Omental fat pad (tissue), 4 donors: ENCODE data around the gene CDH26. TPM values are rescaled to one million over a fixed set of nuclear protein-coding genes. Genes with fewer than 3 reads are reported as not detected.

Experiments
- ATAC-seq: fragments of 150-250 bp; one replicate; pipeline ENCODE4 v1.9.1; 2016; ENCODE audit warnings: mild to moderate bottlenecking, moderate library complexity; ENCODE audit not compliant: low FRiP score
- DNase-seq: peaks from one replicate; pipeline ENCODE4 v3.0.0-alpha.2; 2019; ENCODE audit warnings: low spot score
- total RNA-seq, 4 donors: library from RNA; depleted of rRNA; stranded (reverse); fragments of >200 nt; gene quantifications; one replicate each; pipeline ENCODE4 v1.1.0, GENCODE V29; 2016
- TF ChIP-seq, protein P1 (sequence below), 3 donors: fragments of 450-650 bp; IDR thresholded peaks; one replicate each; pipeline ENCODE4 v1.5.1; 2016 to 2017; ENCODE audit warnings: antibody characterized with exemption in 3 of 3, mild to moderate bottlenecking in 3 of 3, moderate library complexity in 2 of 3

Gene CDH26
- total RNA-seq, 4 donors from 2014 or later: 0.60 to 4.1 (median 1.6) TPM

DNA sequence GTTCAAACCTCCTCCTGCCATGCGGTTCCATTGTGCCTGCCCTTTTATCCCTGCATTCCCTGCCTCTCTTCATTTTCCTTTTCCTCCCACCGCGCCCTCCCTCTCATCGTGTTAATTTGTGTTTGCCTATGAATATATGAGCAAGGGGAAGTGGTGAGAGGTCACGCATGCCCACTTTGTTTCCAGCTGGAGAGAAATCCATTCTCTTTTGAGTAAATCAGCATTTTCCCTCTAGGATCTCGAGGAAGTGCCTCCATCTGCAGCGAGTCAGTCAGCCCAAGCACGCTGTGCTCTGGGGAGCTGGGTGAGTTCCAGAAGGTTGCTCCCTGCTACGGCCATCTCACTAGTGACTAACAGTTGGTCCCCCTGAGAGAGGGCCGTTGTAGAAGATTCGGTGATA is 42.9 kb downstream of the CDH26 start:
- TF ChIP-seq, protein P1, sequence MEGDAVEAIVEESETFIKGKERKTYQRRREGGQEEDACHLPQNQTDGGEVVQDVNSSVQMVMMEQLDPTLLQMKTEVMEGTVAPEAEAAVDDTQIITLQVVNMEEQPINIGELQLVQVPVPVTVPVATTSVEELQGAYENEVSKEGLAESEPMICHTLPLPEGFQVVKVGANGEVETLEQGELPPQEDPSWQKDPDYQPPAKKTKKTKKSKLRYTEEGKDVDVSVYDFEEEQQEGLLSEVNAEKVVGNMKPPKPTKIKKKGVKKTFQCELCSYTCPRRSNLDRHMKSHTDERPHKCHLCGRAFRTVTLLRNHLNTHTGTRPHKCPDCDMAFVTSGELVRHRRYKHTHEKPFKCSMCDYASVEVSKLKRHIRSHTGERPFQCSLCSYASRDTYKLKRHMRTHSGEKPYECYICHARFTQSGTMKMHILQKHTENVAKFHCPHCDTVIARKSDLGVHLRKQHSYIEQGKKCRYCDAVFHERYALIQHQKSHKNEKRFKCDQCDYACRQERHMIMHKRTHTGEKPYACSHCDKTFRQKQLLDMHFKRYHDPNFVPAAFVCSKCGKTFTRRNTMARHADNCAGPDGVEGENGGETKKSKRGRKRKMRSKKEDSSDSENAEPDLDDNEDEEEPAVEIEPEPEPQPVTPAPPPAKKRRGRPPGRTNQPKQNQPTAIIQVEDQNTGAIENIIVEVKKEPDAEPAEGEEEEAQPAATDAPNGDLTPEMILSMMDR (IDR thresholded peaks at IDR 0.05): no peak
- DNase-seq: no peak
- ATAC-seq: no peak

GRCh38 chr20:60003776-60004175 is 45.6 kb downstream of the CDH26 start:
- TF ChIP-seq, protein P1 (IDR thresholded peaks at IDR 0.05): no peak
- ATAC-seq (no peak), DNase-seq (no peak)

DNA sequence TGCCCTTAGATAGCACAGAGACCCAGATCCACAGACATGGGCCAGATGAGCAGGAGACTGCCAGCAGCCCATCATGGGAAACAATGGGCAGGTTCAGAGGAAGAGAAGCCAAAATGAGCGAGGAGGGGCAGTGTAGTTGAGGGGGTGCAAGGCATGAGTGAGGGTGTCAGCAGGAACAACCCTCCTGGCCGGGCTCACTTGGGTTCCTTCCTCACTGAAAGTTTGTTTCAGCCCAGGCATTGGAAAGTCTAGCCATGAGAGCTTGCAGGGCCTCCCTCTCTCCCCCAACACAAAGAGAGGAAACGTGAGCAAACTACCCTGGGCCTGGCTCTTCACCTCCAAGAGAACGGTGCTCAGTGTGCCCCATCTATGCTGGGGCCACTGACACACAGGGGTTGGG is 48.0 kb downstream of the CDH26 start:
- DNase-seq (no peak), ATAC-seq (no peak)
- TF ChIP-seq, protein P1 (IDR thresholded peaks at IDR 0.05): no peak

GRCh38 chr20:60007464-60007863 is 49.2 kb downstream of the CDH26 start:
- ATAC-seq (no peak), DNase-seq (no peak)
- TF ChIP-seq, protein P1 (IDR thresholded peaks at IDR 0.05): no peak

- TF ChIP-seq, protein P1 (IDR thresholded peaks at IDR 0.05): no peak
- DNase-seq: no peak
- ATAC-seq: no peak
Observed at GRCh38 chr20:60008130-60008808, 50.0 kb downstream of the CDH26 start.

DNA sequence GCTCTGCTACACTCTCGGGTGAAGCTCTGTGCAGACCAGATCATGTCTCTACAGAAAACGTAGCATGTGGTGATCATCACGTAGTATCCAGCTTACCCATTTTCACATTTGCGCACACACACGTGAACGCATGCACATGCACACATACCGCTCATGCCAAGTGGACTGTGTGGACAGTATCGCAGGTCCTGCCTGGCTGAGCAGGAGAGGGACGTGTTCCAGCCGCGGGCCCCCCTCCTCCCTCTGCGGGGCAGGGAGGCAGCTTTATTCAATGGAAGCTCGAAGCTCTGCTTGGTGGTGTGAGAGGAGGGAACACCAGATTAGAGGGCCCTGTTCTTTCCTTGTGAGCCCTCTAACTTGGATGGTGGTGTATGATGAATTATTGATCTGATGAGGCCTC is 51.1 kb downstream of the CDH26 start:
- no peak for ATAC-seq
- DNase-seq: no peak
- TF ChIP-seq, protein P1 (IDR thresholded peaks at IDR 0.05): no peak
